DMS53 treated with DMSO at 0.1 percent for 48 hours (cell line): ENCODE results near the gene VTI1A.

ENCODE experiments used
- DNase-seq: peaks from one replicate; lab custom pipeline; 2025; ENCODE audit not compliant: unreplicated experiment; lab: John Stamatoyannopoulos, UW

The VTI1A gene

GRCh38 chr10:112628951-112629609 is 182.1 kb downstream of the VTI1A start:
- DNase-seq = no peak

DNA sequence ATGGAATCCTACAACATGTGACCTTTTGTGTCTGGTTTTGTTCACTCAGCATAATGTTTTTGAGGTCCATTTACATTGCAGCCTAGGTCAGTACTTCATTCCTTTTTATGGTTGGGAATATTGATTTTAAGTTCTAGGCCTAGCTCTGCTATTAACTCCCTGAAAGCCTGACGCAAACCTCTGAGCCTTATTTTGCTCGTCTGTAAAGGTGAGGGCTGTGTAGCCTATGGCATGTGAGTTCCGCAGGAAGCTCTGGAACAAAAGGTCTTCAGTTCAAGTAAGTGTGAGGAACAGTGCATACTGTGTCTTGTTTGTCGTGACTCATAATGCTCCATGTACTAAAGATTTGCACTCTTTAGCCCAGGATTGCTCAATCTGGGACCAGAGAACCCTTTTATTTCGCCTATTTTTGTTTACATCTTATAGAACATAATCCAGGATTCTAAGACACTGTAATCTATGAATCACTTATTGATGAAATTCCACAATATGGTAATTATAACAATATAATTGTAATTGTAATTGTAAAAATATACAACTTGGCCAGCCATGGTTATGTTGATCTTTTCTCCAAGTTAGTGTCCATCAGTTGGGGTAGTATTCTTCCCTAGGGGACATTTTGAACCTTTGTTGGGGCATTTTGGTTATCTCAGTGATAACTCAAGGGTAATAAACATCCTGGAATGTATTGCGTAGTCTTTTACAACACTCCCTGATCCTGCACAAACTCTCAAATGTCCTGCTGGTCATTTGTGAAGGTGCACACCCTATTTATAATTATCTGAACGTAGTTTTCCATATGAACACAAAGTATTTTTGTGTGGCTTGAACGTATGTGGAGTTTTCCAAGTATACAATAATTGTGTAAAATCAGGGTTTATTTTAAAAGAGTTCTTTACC is 184.7 kb downstream of the VTI1A start:
- no peak for DNase-seq

DNA sequence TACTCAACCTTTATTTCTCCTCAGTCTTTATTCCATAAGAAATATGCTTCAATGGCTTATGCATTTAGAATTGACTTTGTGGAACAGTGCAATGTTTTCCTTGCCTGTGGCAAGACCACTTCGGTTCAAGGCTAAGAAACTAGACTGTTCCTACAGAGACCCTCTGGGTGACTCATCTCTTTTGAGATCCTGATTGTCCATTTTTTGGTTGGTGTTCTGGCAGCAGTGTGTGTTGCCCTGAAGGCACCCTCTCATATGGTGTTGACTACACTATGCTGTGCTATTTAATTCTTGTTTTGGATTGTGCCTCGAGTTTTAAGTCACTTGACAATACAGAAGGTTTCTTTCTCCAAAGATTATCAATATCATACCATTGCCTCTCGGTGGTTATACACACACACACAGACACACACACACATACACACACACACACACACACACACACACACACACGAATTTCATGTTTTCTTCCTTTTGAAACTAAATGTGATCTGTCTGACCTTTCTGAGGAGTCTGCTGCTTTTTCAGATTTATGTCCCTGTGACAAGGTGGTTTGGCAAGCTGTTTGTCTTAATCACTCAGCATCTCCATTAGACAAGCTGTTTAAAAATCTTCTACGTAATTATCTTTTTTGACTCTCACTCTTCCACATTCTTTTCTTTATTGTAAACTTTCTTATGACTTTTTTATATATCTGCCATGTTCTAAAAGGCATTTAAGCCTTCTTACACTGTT is 187.2 kb downstream of the VTI1A start:
- no peak for DNase-seq

- DNase-seq = no peak
These were observed 190.9 kb downstream of the VTI1A start for GRCh38 chr10:112637901-112638300.

- no peak for DNase-seq
These were observed 192.3 kb downstream of the VTI1A start for GRCh38 chr10:112639298-112639697.

- no peak for DNase-seq
These were observed 193.6 kb downstream of the VTI1A start for GRCh38 chr10:112640638-112641037.

DNA sequence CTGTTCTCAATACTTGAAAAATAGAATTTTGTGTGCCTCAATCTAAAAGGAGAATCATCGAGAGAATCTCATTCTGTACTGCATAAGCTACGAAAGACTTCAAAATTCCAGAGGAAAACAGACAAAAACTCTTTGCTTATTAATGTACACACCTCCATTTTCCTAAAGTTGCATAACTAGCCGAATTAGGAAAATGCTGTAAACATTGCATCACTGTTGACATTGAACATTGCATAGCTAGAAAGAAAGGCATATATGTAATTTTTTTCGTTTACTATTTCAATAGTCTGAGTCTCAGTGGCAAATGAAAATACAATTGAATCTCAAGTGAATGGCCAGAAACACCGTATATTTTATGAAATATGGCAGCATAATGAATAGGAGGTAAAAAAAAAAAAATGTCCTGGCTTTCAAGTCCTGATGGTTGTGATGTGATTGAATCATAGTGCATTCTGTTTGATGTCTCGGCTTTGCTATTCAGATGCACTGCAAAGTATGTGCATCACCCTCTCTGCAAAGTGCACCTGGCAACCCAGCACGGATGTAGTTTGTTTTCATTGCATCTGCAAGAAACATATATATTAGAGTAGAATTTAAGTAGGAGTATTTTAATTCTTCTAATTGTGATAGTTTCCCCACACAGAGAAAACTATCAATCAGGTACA is 196.7 kb downstream of the VTI1A start:
- DNase-seq = no peak

DNA sequence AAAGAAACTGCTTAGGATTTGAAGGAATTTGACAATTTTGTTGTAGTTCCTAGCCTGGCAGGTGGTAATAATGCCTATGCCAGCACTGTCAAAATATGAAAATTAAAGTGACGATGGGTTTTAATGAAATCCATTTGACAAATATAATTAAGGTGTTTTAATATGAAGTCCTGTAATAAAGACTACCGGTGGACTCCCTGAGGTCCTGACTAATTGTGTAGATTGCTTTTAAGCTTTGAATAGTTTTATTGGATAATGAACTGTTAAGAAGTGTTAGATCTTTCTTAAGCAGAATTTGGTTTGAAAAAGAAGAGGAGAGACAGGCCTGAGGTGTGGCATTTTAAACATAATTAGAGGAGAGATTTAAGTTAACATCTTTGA is 197.2 kb downstream of the VTI1A start:
- DNase-seq = no peak

GRCh38 chr10:112649006-112649821 is 202.2 kb downstream of the VTI1A start:
- no peak for DNase-seq

DNA sequence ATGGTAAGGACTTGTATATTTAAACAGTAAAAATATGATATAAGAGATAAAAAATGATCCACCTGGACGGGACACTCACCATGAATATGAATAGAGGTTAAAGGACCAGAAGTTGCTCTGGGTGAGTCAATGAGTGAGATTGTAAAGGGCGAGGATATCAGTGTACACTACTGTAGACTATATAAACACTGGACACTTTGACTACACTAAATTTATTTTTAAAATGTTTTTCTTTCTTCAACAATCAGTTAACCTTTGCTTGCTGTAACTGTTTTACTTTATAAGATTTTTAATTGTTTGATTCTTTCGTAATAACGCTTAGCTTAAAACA is 202.8 kb downstream of the VTI1A start:
- DNase-seq = no peak

GRCh38 chr10:112650588-112651030 is 203.6 kb downstream of the VTI1A start:
- no peak for DNase-seq

DNA sequence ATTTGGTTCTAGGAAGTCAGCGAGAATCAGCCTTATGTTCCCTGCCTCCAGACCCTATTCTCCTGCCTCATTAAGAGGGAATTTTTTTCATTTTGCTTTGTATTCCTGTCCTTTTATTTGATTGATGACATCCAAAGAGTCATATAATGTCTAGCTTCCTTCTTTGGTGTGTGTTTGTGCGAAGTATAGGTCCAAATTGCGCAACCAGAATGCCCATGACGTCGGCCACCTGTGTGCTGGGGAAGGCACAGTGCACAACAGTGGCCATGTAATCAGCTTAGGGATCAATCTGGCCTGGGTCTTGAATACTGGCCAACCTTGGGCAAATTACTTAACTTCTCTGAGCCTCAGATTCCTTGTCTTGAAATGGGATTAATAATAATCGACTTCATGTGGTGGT is 206.2 kb downstream of the VTI1A start:
- no peak for DNase-seq

- no peak for DNase-seq
These were observed 206.8 kb downstream of the VTI1A start for GRCh38 chr10:112653851-112654250.

- DNase-seq = no peak
These were observed 207.8 kb downstream of the VTI1A start for GRCh38 chr10:112654794-112655193.

DNA sequence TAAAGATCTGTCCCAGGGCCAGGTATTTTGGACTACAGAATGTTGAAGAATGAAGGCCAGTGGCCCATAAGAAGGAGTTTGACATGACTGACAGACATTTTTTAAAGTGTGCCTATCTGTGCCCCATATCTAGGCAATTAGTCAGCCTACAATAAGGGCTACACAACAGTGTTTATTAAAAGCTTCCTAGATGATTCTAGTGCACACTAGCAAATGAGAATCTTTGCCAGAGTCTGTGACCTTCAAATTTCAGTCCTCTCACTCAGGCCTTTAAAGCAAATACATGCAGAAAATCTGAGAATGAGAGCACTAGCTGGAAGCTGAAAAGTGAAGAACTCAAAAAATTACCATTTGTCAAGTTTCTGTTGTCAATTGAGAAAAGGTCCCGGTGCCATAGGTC is 208.7 kb downstream of the VTI1A start:
- no peak for DNase-seq

DNA sequence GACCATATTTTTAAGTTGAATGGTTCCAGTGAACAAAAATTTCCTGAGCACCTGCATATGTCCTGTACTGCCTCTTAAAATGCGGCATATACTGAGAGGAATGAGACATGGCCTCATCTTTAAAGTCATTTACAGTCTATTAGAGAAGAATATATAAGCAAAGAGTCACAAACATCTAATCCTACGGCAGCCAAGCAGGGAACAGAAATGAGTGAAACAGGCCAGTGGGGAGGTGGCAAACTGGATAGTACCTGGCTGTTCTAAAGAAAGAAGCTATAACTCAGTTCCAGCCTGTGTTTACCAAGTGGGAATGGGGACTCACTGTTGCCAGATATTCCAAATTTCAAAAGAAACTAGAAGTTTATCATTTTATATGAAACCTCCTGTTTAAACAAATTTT is 211.4 kb downstream of the VTI1A start:
- DNase-seq = no peak

GRCh38 chr10:112658900-112659638 is 212.1 kb downstream of the VTI1A start:
- no peak for DNase-seq

DNA sequence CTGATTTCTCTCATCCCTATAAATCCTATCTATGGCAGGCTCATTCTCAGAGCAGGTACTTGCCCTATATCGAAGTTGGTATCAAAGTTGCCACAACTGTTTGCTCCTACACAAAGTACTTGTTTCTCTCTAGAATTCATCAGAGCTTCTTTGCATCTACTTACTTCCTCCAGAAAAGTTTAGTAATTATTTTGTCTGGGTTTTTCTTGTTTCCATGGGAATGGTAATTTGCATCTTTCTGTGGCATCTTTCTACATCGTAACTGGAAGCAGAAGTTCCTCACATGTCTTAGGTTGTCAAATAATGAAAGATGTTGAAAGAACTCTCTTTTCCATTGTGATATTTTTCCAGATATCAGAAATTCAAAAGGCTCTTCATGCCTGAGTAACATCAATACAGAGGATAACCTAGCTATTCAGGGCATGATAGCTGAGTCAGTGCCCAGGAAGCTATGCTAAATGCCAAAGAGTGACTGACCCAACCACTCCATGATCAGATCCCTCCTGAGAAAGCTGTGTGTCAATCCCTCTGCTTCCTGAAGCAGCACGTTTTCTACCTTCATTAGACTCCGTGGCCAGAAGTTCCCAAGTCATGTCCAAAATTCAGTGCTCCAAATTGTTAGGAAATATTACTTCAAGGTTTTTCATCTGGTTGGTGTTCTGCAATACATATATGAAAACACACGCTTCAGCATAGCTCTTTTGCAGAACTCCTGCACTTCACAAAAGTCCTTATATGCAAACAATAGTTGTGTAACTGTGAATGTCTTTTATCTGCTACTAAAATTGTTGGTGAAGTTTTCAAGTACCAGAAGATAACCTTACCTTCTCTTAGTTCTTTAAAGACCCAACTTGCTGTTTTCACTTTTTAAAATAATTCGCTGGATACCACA is 216.5 kb downstream of the VTI1A start:
- no peak for DNase-seq

DNA sequence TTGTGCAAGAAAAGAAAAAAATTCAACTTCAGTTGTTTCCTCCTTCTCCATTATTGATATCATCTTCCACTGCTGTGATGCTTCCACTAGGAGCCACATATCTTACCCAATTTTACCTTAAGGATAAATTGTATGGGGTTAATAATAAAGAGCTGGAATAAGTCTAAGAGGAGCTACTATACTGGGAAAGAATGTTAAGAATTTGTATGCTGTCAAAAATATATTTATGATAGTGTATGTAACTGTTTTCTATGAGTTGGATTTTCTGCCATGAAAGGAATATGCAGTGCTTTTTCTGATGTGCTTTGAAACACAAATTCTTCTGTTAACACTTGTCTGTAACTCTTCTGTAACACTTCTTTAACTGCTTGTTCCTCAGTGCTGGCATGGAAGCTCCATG is 219.1 kb downstream of the VTI1A start:
- DNase-seq = no peak
